Keratinocyte (primary cell): ENCODE results near the gene ATG4D.

Experiments used
- EZH2 ChIP-seq: IDR thresholded peaks from one replicate; pipeline ENCODE4 v1.6.1; 2012; ENCODE audit warnings: inconsistent platforms, mild to moderate bottlenecking, low read length, moderate library complexity
- TF ChIP-seq, protein P1 (sequence below), 3 experiments: IDR thresholded peaks in 1 of 3; conservative IDR thresholded peaks in 1 of 3; optimal IDR thresholded peaks in 1 of 3; 2 replicates in 2 of 3; 3 replicates in 1 of 3; pipeline versions ENCODE3 to v1.5.1; 2011; ENCODE audit warnings: low read length in 3 of 3, mild to moderate bottlenecking in 3 of 3, moderate library complexity in 2 of 3, control low read depth in 1 of 3, inconsistent platforms in 1 of 3; ENCODE audit not compliant: insufficient read depth in 2 of 3; ENCODE audit errors: extremely low read depth in 1 of 3

DNA sequence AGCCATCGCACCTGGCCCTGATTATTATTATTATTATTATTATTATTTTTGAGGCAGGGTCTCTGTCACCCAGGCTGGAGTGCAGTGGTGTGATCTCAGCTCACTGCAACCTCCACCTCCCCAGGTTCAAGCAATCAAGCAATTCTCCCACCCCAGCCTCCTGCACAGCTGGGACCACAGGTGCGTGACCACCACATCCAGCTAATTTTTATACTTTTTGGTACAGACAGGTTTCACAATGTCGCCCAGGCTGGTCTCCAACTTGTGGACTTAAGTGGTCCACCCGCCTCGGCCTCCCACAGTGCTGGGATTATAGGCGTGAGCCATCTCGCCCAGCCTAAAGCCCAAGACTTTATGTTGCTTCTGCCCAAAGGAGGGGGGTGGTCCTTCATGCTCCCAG lies 49.4 kb downstream of the ATG4D start:
- TF ChIP-seq, protein P1, sequence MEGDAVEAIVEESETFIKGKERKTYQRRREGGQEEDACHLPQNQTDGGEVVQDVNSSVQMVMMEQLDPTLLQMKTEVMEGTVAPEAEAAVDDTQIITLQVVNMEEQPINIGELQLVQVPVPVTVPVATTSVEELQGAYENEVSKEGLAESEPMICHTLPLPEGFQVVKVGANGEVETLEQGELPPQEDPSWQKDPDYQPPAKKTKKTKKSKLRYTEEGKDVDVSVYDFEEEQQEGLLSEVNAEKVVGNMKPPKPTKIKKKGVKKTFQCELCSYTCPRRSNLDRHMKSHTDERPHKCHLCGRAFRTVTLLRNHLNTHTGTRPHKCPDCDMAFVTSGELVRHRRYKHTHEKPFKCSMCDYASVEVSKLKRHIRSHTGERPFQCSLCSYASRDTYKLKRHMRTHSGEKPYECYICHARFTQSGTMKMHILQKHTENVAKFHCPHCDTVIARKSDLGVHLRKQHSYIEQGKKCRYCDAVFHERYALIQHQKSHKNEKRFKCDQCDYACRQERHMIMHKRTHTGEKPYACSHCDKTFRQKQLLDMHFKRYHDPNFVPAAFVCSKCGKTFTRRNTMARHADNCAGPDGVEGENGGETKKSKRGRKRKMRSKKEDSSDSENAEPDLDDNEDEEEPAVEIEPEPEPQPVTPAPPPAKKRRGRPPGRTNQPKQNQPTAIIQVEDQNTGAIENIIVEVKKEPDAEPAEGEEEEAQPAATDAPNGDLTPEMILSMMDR (optimal IDR thresholded peaks at IDR 0.05 in 1 of 3, IDR thresholded peaks at IDR 0.05 in 1 of 3, conservative IDR thresholded peaks at IDR 0.05 in 1 of 3; ENCODE audit: extremely low read depth in 1 of 3, insufficient read depth in 2 of 3, low read length in 3 of 3): no peak
- TF ChIP-seq EZH2: no peak
